Ovary (tissue), 9 donors: ENCODE results near the gene AGL. TPM values are rescaled to one million over a fixed set of nuclear protein-coding genes. Genes with fewer than 3 reads are reported as not detected.

ENCODE experiments used
- DNase-seq, 5 donors: peaks; one replicate each; pipeline ENCODE4 v3.0.0-alpha.2; 2019 to 2020
- H3K27ac ChIP-seq, 2 donors: fragments of 200-600 bp; one replicate each; pipeline versions ENCODE4 v1.5.1 to v1.8.0; 2019 to 2022
- H3K27me3 ChIP-seq: fragments of 200-600 bp; one replicate; pipeline ENCODE4 v1.8.0; 2022
- H3K36me3 ChIP-seq: fragments of 200-600 bp; sonication (generic); one replicate; pipeline ENCODE4 v1.5.1; 2019
- H3K4me1 ChIP-seq: one replicate; pipeline ENCODE4 v1.8.1; 2013; ENCODE audit warnings: mild to moderate bottlenecking, moderate library complexity; ENCODE audit not compliant: insufficient read depth
- H3K4me3 ChIP-seq: fragments of 200-600 bp; sonication (generic); one replicate; pipeline ENCODE4 v1.5.1; 2017
- H3K9me3 ChIP-seq, 2 donors: fragments of 200-600 bp in 1 of 2; sonication (generic) in 1 of 2; one replicate each; pipeline versions ENCODE4 v1.5.1 to v1.8.1; 2013 to 2019; ENCODE audit warnings: mild to moderate bottlenecking in 1 of 2, moderate library complexity in 1 of 2
- EP300 ChIP-seq: sonication (generic); formaldehyde crosslinking; IDR thresholded peaks from one replicate; pipeline ENCODE4 v1.6.1; 2017; ENCODE audit warnings: antibody characterized with exemption
- POLR2A ChIP-seq: fragments of 450-650 bp; IDR thresholded peaks from one replicate; pipeline ENCODE4 v1.6.1; 2017; ENCODE audit warnings: antibody characterized with exemption, mild to moderate bottlenecking, moderate library complexity
- WGBS, 3 donors: extraction: QIAGEN DNeasy Blood & Tissue Kit in 1 of 3; methylation state at CpG; one replicate each; pipeline versions ENCODE4 v1.1.5 to v1.1.7; 2013 to 2017; 5-methylcytosine and 5-hydroxymethylcytosine counted together
- intact Hi-C, 4 donors: fragments of 100-400 bp; cut with DNase I; formaldehyde crosslinking; loops; one replicate each; pipeline versions ENCODE4 v1.11.0 to v1.15.1; 2022 to 2023
- polyA plus RNA-seq, 2 donors: library from polyadenylated mRNA; stranded (reverse); fragments of 200-250 nt in 1 of 2; fragments of 350-450 nt in 1 of 2; fragmentation: Illumina TruSeq in 1 of 2; extraction: RNeasy Lipid Tissue Mini Kit (QIAGEN cat#74804) in 1 of 2; gene quantifications; one replicate each; pipeline ENCODE4 v1.2.3, GENCODE V29; 2013 to 2014
- total RNA-seq, 7 donors: library from RNA; depleted of rRNA in 2 of 7; stranded (reverse); fragments of >200 nt in 2 of 7; fragmentation: NEBNext Ultra II Directional in 3 of 7; extraction: Animal tissue kit (Norgen Biotek cat#: 25700) in 3 of 7; gene quantifications; one replicate each; pipeline versions ENCODE4 v1.1.0 to v1.2.4, GENCODE V29; 2016 to 2023
- TF ChIP-seq, protein P1 (sequence below), 3 donors: fragments of 450-650 bp in 2 of 3; fragments of 200-600 bp in 1 of 3; IDR thresholded peaks; one replicate each; pipeline versions ENCODE4 v1.5.1 to v1.8.0; 2016 to 2022; ENCODE audit warnings: antibody characterized with exemption in 3 of 3, mild to moderate bottlenecking in 1 of 3
- donor health status: DM: no; HTN: no; CAD: no; lungs with moderate emphysema.
- donor health status: DM: no; HTN: no; CAD: no.
- donor health status: Bipolar disorder and iron deficiency.
- donor health status: DM: yes; HTN: yes; CAD: no.
- donor health status: DM: no; HTN: no; CAD: no.
- donor health status: DM: yes; HTN: yes; CAD: no.

Gene AGL
- total and polyA plus RNA-seq, 9 donors: 4.1 to 13.8 (median 10.5) TPM

GRCh38 chr1:99867682-99868081, 17.5 kb downstream of the AGL start:
- no peak overlapping the region for H3K27ac ChIP-seq
- TF ChIP-seq POLR2A (no peak), EP300 (no peak)
- TF ChIP-seq, protein P1, sequence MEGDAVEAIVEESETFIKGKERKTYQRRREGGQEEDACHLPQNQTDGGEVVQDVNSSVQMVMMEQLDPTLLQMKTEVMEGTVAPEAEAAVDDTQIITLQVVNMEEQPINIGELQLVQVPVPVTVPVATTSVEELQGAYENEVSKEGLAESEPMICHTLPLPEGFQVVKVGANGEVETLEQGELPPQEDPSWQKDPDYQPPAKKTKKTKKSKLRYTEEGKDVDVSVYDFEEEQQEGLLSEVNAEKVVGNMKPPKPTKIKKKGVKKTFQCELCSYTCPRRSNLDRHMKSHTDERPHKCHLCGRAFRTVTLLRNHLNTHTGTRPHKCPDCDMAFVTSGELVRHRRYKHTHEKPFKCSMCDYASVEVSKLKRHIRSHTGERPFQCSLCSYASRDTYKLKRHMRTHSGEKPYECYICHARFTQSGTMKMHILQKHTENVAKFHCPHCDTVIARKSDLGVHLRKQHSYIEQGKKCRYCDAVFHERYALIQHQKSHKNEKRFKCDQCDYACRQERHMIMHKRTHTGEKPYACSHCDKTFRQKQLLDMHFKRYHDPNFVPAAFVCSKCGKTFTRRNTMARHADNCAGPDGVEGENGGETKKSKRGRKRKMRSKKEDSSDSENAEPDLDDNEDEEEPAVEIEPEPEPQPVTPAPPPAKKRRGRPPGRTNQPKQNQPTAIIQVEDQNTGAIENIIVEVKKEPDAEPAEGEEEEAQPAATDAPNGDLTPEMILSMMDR (IDR thresholded peaks at IDR 0.05): no peak
- no peaks in the 10 kb centered on the region for H3K27me3 ChIP-seq
- WGBS, 3 donors: 75 to 82% (median 79%) methylated on average over 6 of the region's 6 CpGs
- no peaks in the 10 kb centered on the region for H3K36me3 ChIP-seq
- H3K9me3 ChIP-seq: no peaks in the 10 kb centered on the region
- no peak overlapping the region for H3K4me3 ChIP-seq
- H3K4me1 ChIP-seq: no peaks in the 10 kb centered on the region
- DNase-seq: no peak
- intact Hi-C loops: no loop called here

GRCh38 chr1:99869304-99869703, 19.1 kb downstream of the AGL start:
- Histone ChIP-seq H3K36me3 (no peaks in the 10 kb centered on the region), H3K27ac (no peak overlapping the region), H3K4me3 (no peak overlapping the region), H3K4me1 (no peaks in the 10 kb centered on the region), H3K9me3 (no peaks in the 10 kb centered on the region), H3K27me3 (no peaks in the 10 kb centered on the region)
- TF ChIP-seq POLR2A (no peak), EP300 (no peak)
- TF ChIP-seq, protein P1 (IDR thresholded peaks at IDR 0.05): no peak
- intact Hi-C loops: no loop called here
- DNase-seq: no peak

DNA sequence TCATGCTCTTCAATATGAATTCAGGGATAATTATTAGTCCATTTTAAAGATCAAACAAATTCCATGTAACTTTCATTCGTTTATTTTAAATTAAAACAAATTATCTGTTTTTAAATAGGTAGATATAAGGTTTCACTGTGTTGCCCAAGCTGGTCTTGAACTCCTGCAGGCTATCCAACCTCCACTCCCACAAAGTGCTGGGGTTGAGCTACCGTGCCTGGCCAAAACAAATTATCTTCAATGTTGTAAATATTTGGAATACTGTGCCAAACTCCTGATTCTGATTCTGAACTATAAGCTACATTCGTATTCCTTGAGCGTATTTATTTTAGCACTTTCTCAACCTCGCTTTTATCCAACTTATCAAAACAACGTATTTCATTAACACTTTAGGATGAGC, 19.6 kb downstream of the AGL start:
- no peak overlapping the region for H3K4me3 ChIP-seq
- intact Hi-C loops: no loop called here
- H3K9me3 ChIP-seq: no peaks in the 10 kb centered on the region
- H3K27me3 ChIP-seq: no peaks in the 10 kb centered on the region
- no peak for DNase-seq
- no peak overlapping the region for H3K27ac ChIP-seq
- no peaks in the 10 kb centered on the region for H3K36me3 ChIP-seq
- H3K4me1 ChIP-seq: no peaks in the 10 kb centered on the region
- TF ChIP-seq EP300 (no peak), POLR2A (no peak)
- TF ChIP-seq, protein P1 (IDR thresholded peaks at IDR 0.05): no peak
- WGBS, 3 donors: 66 to 68% (median 67%) methylated on average over 6 of the region's 6 CpGs

DNA sequence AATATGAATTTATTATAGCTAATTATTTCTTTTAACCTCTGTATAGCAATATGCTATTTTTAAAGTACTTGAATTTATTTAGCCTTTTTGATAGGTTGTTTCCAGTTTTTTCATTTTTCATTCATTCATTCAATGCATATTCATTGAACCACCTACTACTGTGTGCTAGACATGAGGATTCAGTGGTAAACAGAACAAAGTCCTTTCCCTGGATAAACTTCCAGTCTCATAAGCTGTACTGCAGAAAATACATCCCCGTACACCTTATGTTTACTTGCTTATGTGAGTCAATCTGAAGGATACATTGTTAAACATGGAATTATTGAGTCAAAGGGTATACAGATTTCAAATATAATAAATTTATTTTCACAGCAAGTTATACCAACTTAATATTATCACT, 21.9 kb downstream of the AGL start:
- intact Hi-C loops: no loop called here
- H3K27ac ChIP-seq: no peak overlapping the region
- H3K27me3 ChIP-seq: no peaks in the 10 kb centered on the region
- no peaks in the 10 kb centered on the region for H3K4me1 ChIP-seq
- TF ChIP-seq EP300: no peak
- TF ChIP-seq, protein P1 (IDR thresholded peaks at IDR 0.05): no peak
- TF ChIP-seq POLR2A: no peak
- no peaks in the 10 kb centered on the region for H3K36me3 ChIP-seq
- H3K9me3 ChIP-seq: no peaks in the 10 kb centered on the region
- no peak overlapping the region for H3K4me3 ChIP-seq
- DNase-seq: no peak
- WGBS, 3 donors: 95 to 98% (median 97%) methylated on average over 1 of the region's 1 CpG

GRCh38 chr1:99877568-99877967, 27.4 kb downstream of the AGL start:
- Histone ChIP-seq H3K9me3 (no peaks in the 10 kb centered on the region), H3K27me3 (no peaks in the 10 kb centered on the region), H3K4me3 (no peak overlapping the region), H3K27ac (no peak overlapping the region), H3K36me3 (no peaks in the 10 kb centered on the region), H3K4me1 (no peaks in the 10 kb centered on the region)
- intact Hi-C loops: no loop called here
- no peak for DNase-seq
- 91 to 92% (median 91%) methylated on average over 3 of the region's 3 CpGs for WGBS, 3 donors
- no peak for TF ChIP-seq POLR2A
- TF ChIP-seq, protein P1 (IDR thresholded peaks at IDR 0.05): no peak
- no peak for TF ChIP-seq EP300
